NCI-H2029 treated with DMSO at 0.1 percent for 48 hours (cell line): ENCODE results near the gene ADSS1.

Source experiments
- DNase-seq: peaks from one replicate; lab custom pipeline; 2025; lab: John Stamatoyannopoulos, UW

The ADSS1 gene

GRCh38 chr14:104770851-104771272 is 46.8 kb downstream of the ADSS1 start:
- no peak for DNase-seq

DNA sequence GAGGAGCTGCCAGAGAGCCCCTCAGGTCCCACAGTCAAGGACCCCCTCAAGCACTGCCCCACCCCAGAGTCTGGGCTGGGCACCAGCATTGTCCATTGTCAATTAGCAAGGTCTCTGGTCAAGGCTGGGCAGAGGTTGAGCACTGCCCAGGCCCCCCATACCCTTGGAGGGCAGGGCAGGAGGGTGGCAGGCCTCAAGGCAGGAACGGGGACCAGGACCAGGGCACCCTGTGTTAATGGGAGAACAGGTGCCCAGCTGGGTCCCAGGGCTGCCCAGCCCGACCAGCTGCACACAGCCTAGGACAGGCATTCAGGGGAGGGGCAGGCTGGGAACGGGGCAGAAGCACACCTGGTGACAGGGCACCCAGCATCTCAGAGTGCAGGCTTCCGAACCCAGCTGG is 47.3 kb downstream of the ADSS1 start:
- DNase-seq = no peak

- DNase-seq = no peak
These were observed 48.1 kb downstream of the ADSS1 start for GRCh38 chr14:104771918-104772706.

GRCh38 chr14:104772707-104773504 is 48.9 kb downstream of the ADSS1 start:
- no peak for DNase-seq

DNA sequence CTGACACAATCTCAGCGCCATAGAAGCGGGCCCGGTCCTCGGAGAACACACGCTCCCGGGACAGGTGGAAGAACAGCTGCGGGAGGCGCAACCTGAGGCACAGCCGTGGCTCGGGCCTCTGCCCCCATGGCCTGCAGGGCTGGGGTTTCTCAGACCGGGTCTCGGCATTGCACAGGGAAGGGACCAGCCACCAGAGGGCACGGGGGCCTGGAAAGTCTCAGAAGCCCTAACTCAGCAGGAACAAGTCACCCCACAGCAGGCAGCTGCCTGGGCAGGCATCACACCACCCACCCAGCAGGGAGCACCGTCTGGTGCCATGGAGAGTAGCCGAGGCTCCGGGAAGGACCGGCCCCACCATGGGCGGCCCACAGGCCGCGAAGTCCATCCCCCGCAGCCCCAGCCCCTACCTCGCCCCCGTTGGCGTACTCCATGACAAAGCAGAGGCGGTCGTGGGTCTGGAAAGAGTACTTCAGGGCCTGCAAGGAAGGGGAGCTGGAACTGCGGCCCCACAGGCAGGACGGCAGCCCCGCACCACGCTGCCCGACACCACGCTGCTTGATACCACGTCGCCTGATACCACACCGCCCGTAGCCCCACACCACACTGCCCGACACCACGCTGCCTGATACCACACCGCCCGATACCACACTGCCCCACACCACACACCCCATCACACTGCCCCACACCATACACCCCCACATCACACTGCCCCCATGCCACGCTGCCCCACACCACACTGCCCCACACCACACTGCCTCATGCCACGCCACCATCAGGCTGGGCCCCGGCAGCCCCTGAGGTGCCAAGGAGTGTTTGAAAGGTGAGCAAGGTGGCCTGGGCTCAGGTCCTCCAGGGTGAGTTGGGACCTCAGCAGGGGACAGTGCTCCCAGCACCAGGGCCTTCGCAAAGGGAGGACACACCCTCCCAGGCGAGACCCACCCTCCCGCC is 49.8 kb downstream of the ADSS1 start:
- no peak for DNase-seq

- no peak for DNase-seq
These were observed 50.5 kb downstream of the ADSS1 start for GRCh38 chr14:104774453-104775072.

DNA sequence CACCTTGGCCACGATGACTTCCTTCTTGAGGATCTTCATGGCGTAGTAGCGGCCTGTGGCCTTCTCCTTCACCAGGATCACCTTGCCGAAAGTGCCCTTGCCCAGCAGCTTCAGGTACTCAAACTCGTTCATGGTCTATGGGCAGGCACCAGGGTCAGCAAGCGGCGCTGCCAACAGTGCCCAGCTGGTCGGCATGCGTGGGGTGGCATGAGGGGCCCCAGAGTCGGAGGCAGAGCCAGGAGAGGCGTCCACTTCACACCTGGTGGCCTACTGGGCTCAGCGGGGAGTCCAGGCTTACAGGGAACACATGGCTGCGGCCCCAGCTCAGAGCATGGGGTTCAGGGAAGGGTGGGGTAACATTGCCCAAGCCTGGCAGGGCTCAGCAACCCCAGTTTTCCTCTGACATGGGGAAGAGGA is 51.1 kb downstream of the ADSS1 start:
- no peak for DNase-seq

DNA sequence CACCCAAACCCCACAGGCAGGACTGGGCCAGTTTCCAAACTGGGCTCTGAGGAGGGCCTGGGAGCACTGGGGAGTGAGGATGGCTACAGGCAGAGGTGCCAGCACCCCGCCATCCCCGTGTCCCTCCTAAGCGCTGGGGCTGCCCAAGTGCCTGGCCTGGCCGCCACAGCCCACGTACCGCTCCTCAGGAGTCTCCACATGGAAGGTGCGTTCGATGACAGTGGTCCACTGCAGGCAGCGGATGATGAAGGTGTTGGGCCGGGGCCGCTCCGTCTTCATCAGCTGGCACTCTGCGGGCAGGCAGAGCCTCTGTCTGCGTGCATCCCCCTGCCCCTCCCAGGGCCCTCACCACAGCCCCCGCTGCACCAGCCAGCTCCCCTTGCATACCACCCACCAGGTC is 52.5 kb downstream of the ADSS1 start:
- no peak for DNase-seq

GRCh38 chr14:104776961-104777807 is 53.2 kb downstream of the ADSS1 start:
- DNase-seq = no peak

DNA sequence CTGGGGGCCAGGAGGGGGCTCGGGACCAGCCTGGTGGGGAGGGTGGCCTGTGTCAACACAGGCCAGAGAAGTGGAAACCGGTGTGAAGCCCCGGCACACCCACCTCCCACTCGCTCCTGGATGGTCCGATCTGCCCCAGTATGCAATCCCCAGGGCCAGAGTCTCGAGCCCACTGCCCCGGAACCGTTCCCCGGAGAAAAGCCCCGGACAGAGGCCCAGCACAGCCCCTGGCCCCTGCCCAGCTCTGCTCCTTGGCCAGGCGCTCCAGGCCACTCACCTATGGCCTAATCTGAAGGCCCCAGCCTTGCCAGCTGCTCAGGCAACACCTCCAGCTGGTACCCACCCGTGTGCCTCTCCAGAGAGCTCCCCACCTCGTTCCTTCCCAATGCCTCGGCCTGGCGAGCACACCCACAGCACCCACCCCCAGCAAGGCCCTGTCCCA is 53.8 kb downstream of the ADSS1 start:
- no peak for DNase-seq

GRCh38 chr14:104778694-104779331 is 54.8 kb downstream of the ADSS1 start:
- no peak for DNase-seq

GRCh38 chr14:104779776-104780512 is 55.9 kb downstream of the ADSS1 start:
- no peak for DNase-seq

DNA sequence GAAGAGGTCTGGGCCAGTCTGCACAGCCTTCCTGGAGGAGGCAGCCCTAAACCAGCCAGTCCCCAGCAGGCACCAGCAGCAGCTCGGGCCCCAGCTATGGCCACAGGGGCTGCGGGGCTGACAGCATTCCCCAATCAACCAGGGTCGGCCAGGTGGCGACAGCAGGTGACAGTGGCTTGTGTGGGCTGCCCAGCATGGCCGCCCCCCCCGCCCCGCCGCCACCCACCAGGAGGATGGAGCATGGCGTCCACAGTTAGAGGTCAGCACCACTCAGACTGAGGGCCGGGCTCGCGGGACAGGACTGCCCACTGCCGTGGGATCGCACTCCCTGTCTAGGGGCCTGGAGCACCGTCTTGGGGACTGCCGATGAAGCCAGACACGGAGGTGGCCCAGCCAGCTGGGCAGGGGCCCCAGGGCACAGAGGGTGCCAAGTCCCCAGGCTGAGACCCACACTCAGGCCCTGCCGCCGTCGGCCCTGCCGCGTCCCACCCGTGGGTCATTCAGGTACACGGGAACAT is 56.5 kb downstream of the ADSS1 start:
- no peak for DNase-seq

DNA sequence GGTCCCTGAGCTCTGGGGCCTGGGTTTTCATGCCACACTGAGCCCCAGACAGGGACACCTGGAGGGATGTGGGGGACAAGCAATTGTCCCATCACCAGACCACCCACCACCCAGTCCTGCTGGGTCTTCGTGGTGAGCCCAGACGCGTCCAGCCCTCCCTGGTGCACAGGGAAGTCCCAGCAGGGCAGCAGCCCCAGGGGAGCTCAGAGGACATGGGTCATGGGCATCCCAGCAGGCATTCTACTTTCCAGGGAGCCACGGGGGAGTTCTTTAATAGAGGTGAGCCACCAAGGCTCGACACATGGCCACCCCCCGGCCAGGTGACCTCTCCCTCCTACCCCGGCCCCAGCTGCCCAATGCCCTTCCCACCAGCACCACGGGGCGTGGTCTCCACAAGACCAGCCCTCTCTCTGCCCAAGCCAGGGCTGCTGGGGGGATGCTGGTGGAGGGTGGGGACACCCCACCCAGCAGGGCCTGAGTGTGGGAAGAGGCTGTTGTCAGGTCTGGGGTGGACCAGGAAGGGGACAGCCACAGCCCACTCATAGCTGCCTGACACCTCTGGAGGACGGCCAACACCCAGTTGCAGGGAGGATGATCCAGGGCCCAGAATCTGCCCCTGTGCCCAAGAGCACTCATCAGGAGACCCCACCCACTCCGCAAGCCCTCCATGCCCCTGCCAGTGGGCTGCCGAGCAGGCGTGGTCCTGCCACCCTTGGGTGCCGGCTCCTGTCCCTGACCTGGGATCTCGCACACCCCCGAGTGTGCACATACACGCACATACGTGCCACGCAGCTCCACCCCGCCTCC is 57.4 kb downstream of the ADSS1 start:
- no peak for DNase-seq

DNA sequence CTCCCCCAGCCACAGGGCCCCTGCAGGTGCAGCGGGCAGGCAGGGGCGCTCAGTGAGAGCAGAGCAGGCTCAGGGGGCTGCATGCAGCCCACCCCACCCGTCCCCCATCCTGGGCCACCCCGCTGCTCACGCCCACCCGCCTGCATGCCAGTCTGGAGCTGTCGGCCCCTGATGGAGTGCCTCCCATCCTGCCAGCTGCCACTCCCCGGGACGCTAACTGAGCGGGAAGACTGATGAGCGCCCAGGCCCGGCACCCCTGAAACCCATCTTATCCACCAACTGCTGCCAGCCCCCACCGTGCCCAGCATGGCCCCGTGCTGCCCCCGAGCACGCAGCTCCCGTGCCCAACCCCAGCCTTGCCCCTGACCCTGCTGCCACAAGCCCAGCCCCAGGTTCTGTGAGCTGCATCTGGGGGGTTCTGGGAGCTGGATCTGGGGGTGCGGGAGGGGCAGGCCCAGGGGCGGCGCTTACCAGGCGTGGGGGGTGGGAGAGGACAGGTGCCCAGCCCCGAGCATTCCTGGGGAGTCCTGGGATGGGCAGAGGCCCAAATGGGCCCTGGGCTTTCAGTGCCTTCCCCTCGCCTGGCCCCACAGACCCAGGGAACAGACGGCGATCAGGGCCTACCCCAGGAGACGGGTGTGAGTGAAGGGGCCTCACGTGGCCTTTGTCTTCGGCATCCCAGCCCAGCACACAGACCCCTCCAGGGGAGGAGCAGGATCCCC is 58.2 kb downstream of the ADSS1 start:
- no peak for DNase-seq

- no peak for DNase-seq
These were observed 58.7 kb downstream of the ADSS1 start for GRCh38 chr14:104782808-104783139.

- no peak for DNase-seq
These were observed 59.6 kb downstream of the ADSS1 start for GRCh38 chr14:104783484-104784217.
